HG02852 (cell line): ENCODE measurements around the gene LMNB1.
"Not testable (repeated sequence)": the region's sequence is repeated elsewhere in the genome, so short reads cannot be mapped to it uniquely, and the experiment has no call there.

Experiments used
- ATAC-seq: cut with Tn5 transposase; IDR thresholded peaks from one replicate; pipeline ENCODE4 v1.9.1; 2021; ENCODE audit warnings: mild to moderate bottlenecking, moderate library complexity; ENCODE audit not compliant: unreplicated experiment

The LMNB1 gene

DNA sequence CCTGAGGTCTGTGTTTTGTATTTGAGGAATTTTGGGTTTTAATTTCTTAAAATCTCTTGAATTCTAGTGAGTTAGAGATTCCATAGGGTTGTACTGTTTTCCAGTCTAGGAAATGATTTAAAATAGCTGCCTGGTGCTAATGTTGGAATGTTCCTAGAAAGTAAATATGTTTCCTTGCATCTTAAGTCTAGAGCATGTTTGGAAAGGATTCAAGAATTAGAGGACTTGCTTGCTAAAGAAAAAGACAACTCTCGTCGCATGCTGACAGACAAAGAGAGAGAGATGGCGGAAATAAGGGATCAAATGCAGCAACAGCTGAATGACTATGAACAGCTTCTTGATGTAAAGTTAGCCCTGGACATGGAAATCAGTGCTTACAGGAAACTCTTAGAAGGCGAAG, 41.8 kb downstream of the LMNB1 start:
- ATAC-seq, result no peak

DNA sequence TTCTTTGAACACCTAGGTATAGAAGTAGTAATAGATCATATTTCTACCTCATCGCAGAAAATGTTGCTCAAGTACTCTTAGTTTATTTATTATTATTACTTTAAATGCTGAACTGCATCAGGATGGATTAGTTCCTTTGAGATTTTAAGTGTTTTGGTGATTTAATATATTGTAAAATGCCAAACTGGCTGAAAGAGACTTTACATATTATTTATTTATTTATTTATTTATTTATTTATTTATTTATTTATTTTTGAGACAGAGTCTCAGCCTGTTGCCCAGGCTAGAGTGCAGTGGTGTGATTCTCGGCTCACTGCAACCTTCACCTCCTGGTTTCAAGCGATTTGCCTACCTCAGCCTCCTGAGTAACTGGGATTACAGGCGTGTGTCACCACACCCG, 42.3 kb downstream of the LMNB1 start:
- ATAC-seq, result no peak

DNA sequence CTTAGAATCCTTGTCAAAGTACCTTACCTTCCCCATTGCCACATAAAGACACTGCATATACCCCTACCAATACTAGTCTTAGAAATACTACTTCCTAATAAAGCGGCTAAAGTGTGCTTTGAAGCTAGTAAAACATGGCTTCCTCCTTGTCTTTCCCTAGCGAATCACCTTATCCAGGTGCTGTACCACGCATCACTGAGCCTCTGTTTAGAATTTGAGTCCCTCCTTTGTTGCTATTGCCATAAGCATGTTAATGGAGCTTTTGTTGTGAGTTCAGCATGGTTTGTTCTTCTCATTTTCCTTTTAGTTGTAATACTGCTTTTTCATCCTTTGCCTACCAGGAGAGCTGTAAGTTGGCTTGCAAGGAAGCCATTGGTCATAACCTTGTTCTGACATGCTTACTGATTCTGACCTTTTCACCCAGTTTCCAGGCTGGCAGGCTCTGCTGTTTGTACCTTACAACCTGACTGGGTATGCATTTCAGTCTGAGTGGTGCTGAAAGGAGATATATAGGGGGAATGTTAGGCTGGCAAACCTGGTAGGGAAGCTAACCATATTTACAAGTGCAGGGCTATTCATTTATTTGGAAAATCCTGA, 49.8 kb downstream of the LMNB1 start:
- ATAC-seq, result no peak

DNA sequence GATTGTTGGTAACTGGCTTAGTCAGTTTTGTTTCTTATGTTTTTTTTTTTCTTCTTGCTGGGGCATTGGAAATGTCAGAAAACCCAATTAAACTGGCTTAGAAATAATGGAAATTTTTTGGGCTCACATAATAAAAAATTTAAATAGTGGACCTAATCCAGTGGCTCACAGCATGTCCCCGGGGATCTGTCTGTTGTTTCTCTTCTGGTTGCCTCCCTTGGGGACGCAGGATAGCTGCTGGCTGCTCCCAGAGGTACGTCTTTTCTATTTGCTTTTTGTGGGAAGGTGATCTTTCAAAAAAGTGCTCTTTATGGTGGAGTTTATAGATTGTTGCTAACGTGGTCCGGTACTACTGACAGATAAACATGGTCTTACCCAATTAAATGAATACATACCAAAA, 52.2 kb downstream of the LMNB1 start:
- no peak for ATAC-seq

DNA sequence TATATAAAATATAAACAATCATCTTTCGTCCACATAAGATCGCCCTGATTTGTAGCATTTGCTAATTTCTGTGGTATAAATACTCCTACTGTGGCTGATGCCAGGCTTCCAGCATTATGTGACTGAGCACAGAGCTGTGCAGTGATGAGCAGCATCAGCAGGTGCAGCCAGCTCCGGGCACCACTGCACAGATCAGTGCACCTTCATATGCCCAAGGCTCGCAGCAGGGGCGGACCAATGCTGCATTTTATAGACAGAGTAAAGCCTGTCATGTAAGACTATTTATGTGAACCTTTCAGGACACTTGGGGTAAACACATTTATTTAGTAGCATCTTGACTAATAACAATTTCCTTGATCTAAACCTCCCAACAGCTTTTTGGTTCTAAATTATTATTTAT, 53.1 kb downstream of the LMNB1 start:
- no peak for ATAC-seq

DNA sequence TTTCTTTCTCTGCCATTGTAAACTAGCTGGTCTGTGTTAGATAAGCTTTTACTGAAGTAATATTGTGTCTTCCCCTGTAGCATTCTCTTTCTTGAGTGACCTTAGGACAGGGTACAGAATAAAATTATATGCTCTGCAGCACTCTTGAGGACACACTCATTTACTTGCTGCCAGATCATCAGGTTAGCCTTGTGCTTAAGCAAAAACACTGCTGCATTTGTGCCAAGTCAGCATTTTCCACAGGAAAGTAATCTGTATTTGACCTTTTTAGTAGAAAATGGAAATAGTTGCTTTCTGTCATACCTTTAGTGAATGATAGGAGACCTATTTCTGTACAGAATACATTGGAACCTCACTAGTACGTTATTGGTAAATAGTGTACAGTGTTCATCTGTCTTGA, 54.2 kb downstream of the LMNB1 start:
- ATAC-seq, result no peak

DNA sequence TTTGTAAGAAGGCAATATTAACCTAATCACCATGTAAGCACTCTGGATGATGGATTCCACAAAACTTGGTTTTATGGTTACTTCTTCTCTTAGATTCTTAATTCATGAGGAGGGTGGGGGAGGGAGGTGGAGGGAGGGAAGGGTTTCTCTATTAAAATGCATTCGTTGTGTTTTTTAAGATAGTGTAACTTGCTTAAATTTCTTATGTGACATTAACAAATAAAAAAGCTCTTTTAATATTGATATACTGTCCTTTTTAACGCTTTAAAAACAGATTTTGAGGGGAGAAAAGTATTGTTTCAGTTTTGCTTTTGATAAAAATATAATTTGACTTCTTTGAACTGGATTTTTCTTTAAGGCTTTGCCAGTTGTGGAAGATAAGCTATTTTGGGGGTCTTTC, 59.8 kb downstream of the LMNB1 start:
- no peak for ATAC-seq

DNA sequence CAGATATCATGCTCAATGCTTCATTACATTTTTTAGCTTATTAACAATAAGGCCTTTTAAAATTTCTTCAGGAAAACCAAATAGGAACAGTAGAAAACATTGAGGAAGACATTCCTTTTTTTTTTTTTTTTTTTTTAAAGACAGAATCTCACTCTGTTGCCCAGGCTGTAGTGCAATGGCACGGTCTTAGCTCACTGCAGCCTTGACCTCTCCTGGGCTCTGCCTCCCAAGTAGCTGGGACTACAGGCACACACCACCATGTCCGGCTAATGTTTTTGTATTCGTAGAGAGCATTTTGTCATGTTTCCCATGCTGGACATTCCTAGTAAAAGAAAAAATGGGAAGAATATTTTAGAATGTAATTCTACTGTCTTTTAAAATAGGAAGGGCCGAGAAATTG, 60.3 kb downstream of the LMNB1 start:
- no peak for ATAC-seq

DNA sequence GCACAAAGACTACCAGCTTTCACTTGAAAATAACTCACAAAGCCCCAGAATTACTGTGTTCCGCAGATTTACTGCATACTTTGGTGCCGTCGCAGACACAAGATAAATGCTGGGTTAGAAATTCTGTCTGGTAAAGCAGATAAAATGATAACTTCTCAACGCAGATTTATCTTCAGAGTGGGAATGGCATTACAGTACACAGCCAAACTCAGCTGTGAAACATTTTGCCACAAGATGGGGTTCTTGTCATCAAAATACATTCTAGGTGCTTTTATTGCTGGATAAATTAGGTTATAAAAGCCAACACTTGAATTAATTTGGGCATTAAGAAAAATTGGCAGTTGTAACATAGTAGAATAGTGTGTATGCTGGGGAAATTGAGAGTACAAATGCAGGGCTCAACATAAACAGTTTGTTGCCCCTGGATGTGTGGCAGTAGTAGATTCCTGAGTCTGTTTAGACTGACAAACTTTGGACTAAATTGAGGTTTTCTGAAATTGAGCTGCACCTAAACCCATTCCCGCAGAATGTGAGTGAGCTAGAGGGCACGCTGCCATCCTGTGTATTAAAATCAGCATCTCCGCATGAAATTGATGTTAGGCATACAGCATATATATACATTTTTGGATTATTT, 61.1 kb downstream of the LMNB1 start:
- no peak for ATAC-seq

DNA sequence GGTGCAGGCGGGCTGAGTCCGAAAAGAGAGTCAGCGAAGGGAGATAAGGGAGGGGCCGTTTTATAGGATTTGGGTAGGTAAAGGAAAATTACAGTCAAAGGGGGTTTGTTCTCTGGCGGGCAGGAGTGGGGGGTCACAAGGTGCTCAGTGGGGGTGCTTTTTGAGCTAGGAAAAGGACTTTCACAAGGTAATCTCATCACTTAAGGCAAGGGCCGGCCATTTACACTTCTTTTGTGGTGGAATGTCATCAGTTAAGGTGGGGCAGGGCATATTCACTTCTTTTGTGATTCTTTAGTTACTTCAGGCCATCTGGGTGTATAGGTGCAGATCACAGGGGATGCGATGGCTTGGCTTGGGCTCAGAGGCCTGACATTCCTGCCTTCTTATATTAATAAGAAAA, 62.5 kb downstream of the LMNB1 start:
- ATAC-seq, result not testable (repeated sequence)

DNA sequence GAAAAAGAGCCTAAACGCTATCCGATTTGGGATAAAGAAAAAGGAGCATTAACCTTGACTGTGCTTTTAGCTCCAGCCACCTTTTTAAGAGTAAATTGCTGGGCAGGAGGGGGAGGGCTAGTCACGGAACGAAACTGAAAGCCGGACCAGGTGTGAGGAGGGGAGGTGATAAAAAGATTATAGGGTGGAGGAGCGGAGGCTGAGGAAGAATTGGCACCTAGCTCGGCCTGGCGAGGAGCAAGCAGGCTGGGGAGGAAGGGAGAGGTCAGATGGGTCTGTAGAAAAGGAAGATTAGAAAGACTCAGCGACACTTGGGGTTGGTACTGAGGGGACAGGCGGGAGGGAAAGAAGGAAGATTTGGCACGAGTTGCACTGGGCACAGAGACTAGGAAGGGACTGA, 66.4 kb downstream of the LMNB1 start:
- ATAC-seq, result not testable (repeated sequence)

DNA sequence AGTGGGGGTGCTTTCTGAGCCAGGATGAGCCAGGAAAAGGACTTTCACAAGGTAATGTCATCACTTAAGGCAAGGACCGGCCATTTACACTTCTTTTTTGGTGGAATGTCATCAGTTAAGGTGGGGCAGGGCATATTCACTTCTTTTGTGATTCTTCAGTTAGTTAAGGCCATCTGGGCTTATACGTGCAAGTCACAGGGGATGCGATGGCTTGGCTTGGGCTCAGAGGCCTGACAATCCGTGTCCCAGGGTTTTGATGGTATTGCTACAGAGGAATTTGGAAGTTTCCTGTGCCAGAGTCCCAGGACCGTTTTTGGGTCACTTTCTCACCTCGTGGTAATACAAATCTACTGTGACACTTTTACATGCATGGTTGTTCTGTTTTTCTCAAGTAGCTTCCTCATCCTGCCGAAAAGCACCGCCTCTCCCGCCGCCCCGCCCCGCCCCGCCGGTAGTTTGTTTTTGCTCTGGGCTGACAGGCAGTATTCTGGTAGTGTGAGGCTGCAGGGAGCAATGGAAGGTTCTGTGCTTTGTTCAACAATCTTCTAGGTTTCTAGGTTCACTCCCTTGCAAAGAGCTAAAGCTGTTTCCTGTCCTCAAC, 68.6 kb downstream of the LMNB1 start:
- ATAC-seq, result peak; percentile 93

DNA sequence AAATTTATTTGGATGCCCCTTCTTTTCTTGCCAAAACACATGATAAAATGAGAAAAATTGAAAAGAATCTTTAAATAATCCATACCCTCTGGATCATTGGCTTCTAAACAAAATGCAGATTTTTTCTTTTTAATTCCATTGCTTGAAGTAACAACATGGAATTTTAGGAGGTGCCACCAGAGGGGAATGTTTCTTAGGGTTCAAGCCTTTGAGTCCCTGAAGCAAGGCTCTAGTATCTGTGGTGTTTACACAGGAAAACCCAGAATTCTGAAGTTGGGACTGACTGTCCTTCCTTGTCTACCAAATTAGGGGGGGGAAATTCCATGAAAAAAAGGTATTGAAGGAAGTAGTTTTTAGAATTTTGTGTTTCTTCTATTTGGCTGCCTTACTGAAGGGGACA, 69.4 kb downstream of the LMNB1 start:
- no peak for ATAC-seq

DNA sequence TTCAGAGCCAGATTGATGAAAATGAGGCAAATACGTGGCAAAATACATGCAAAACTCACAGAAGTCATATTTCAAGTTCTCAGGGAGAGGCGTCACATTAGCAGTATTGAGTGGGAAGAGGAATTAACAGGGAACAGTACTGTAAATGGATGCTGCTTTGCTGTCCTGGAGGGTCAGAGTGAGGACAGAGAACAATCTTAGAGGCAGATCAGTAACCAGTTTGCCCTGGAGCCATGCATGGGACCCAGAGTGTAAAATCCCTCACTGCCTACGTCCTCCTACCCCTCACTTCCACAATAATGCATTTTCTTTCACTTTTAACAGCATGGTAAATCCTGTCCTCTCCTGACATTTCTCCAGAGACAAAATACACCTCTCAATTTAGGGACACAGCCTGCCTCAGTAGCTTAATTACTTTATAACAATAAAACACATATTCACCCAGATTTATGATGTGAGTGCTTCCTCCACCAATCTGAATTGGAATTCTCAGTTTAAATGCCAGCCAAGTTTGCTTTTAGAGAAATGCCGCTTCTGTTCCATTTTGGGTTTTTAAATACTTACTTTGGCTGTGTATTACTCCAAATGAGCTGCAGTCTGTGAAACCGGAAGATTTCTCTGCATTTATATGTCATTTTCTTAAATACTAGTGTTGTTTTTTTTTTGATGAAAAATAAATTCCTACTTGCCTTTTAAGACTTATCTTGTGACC, 70.0 kb downstream of the LMNB1 start:
- ATAC-seq, result no peak

DNA sequence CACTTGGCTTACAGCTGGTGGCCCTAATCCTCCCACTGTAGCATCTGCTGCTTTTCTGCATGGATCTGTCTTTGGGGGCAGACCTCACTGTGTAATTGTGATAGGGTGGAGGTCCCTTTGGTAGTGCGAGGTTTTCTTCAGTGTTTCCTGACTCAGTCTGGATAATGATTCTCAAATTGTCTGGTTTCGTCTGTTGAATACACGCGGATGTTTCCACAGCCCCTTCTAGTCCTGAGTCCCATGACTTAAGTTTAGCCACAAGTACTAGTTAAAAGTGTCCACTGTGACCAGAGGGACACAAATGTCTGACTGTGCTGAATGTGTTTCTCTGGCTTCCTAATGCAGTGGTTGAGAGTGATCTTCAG, 70.5 kb downstream of the LMNB1 start:
- ATAC-seq, result no peak

DNA sequence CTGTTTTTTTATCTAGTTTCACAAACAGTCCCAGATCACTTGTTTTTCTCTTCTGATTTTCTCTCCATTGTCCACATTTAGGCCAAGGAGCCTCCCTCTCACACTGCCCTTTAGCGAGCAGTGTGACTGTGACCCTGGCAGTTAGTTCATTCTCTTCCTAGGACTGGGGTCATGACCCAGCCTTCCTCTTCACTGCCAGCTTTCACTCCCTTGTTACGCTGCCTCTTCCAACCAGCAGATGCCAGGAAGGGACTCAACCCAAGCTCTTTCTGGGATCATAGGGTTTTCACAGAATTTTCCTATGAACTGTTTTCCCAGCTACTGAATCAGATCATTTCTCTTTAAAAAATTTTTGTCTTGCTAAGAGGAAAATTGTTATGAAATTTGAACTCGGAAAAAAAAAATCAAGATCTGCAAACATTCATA, 70.9 kb downstream of the LMNB1 start:
- no peak for ATAC-seq

DNA sequence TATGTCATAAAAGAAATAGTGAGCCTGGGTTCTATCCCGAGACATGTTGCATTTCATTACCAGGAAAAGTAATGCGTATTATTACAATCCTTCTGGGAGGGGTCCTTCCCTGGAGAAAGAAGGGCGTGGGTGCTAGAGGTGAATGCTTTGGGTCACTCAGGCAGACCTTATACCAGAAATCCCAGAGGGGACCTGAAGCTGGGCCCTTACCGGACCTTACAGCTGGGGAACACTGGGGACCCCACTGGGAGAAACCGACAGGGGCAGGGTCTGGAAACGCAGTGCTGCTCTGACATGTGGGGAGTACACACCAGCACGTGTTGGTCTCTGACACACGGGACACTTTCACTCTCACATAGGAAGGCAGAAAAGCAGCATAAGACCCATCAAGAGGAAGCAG, 71.3 kb downstream of the LMNB1 start:
- ATAC-seq, result no peak

DNA sequence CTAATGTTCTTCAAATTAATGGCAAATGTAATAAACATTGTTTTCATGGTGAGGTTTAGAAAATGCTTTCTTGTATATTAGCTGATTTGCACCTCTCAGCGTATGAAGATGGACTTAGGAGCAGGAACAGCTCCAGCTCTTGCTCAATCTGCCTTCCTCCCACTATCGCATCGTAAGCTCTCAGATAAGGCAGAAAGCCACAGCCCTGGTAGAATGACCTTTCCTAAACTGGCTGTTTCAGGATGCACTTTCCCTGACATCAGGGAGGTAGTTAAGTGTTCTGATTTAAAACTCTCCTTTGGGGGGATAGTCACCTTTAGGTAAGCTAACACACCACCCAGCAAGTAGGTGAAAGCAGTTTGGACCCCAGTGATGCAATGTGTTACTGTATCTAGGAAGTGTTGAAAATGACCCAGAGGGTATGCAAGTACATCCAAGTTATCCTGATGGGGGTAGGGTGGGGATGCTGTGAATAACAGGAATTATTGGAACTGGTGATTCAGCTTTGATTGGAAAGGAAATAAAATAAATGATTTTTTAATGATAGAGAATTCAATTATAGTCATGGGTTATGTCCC, 72.3 kb downstream of the LMNB1 start:
- ATAC-seq, result no peak

DNA sequence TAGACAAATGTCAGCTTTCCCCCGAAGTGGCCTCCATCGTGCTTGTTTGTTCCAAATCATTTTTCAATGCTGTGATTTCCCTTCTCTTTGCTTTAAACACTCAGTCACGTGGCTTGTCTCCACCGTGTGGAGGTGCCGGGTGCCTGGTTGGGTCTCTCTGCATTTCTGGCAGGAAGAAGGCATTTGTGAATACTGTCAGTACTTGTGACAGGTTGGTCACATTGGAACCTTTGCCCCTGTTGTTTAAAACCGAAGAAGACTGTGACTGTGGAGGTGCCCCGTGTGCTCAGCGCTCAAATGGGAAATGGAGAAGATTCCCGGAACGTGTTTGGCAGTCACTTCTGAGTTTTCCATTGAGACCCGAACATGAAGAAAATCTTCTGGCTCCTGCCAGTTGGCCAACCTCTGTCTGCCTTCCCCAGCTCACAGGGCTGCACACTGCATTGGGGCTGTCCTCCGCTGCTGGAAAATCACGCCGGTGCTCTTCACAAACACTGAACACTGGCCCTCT, 74.6 kb downstream of the LMNB1 start:
- no peak for ATAC-seq

DNA sequence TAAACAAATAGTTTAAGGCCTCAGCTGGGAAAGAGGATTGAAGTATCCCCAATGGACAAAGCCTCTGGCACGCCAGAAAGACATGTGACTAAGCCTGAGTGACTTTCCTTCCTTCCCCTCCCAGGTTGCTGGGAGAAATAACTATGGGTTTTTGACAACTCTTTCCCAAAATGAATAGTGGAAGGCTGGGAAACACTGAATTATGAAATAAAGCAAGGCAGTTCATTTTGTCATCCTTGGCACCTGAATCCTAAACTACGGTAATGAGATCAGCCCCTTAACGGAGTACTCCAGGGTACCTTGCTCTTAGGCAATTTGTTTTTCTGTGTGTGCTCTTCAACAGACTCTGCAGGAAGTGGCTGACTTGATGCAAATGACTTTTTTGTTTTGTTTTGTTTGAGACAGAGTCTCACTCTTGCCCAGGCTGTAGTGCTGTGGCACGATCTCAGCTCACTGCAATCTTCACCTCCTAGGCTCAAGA, 75.2 kb downstream of the LMNB1 start:
- peak; percentile 86 for ATAC-seq

DNA sequence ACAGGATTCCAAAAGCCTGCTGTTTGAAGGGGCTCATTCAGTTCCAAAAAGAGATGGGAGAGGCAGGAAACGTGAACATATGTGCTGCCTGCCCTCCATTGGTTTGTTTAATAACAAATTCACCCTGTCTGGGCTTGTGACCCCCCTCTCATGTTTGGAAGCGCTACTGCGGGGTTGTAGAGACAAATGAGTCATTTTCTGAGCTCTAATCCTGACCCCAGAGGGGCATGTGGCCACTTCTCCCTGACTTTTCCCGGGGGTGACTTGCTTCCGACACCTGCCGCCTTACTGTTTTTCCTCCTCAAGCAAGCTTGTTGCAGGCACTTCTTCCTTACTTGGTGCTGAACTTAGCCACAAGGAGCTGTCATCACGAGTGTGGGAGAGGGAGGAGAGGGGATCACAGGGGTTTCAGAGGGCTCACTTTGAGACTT, 75.9 kb downstream of the LMNB1 start:
- no peak for ATAC-seq
